ENCODE measurements around the gene KIF6.

KIF6 gene

GRCh38 chr6:39381550-39382140 lies 343.6 kb downstream of the KIF6 start:
- H2AFZ ChIP-seq (ENCODE audit: low read length), result no peak overlapping the region
- TF ChIP-seq EZH2 (optimal IDR thresholded peaks at IDR 0.05; ENCODE audit: low read depth, low read length) (no peak), EZH2phosphoT487 (IDR thresholded peaks at IDR 0.05; ENCODE audit: low read length) (no peak), CTCF (IDR thresholded peaks at IDR 0.05; ENCODE audit: low read length) (no peak)
- no peaks in the 10 kb centered on the region for H4K20me1 ChIP-seq (ENCODE audit: insufficient read depth, low read length)
- no peak for DNase-seq
- H3K36me3 ChIP-seq (replicated peaks; ENCODE audit: insufficient read depth, low read length), result no peaks in the 10 kb centered on the region
- no peaks in the 10 kb centered on the region for H3K27me3 ChIP-seq (replicated peaks; ENCODE audit: insufficient read depth, low read length)
- H3K4me3 ChIP-seq (ENCODE audit: low read length), result no peak overlapping the region
- H3K4me2 ChIP-seq (ENCODE audit: low read depth, low read length), result no peak overlapping the region
- no peak overlapping the region for H3K27ac ChIP-seq (ENCODE audit: low read length)
- no peak overlapping the region for H3K9ac ChIP-seq (ENCODE audit: low read length)
- no peaks in the 10 kb centered on the region for H3K9me3 ChIP-seq (replicated peaks; ENCODE audit: insufficient read depth, low read length)
- no peaks in the 10 kb centered on the region for H3K9me2 ChIP-seq (replicated peaks; ENCODE audit: insufficient read depth, low read length)
- H3F3A ChIP-seq (ENCODE audit: insufficient read depth, low read length), result no peaks in the 10 kb centered on the region
- no peaks in the 10 kb centered on the region for H3K4me1 ChIP-seq (ENCODE audit: low read length)
- H3K79me2 ChIP-seq (ENCODE audit: low read length), result no peaks in the 10 kb centered on the region

- Histone ChIP-seq H3K4me3 (ENCODE audit: low read length) (no peak overlapping the region), H3K79me2 (ENCODE audit: low read length) (no peaks in the 10 kb centered on the region), H3K27me3 (replicated peaks; ENCODE audit: insufficient read depth, low read length) (no peaks in the 10 kb centered on the region), H3K9me2 (replicated peaks; ENCODE audit: insufficient read depth, low read length) (no peaks in the 10 kb centered on the region), H3K27ac (ENCODE audit: low read length) (no peak overlapping the region), H3K4me1 (ENCODE audit: low read length) (no peaks in the 10 kb centered on the region), H3F3A (ENCODE audit: insufficient read depth, low read length) (no peaks in the 10 kb centered on the region), H3K4me2 (ENCODE audit: low read depth, low read length) (no peak overlapping the region), H3K36me3 (replicated peaks; ENCODE audit: insufficient read depth, low read length) (no peaks in the 10 kb centered on the region), H4K20me1 (ENCODE audit: insufficient read depth, low read length) (no peaks in the 10 kb centered on the region), H3K9me3 (replicated peaks; ENCODE audit: insufficient read depth, low read length) (no peaks in the 10 kb centered on the region), H2AFZ (ENCODE audit: low read length) (no peak overlapping the region), H3K9ac (ENCODE audit: low read length) (no peak overlapping the region)
- TF ChIP-seq EZH2 (optimal IDR thresholded peaks at IDR 0.05; ENCODE audit: low read depth, low read length), result no peak
- TF ChIP-seq CTCF (IDR thresholded peaks at IDR 0.05; ENCODE audit: low read length), result no peak
- no peak for TF ChIP-seq EZH2phosphoT487 (IDR thresholded peaks at IDR 0.05; ENCODE audit: low read length)
- no peak for DNase-seq
Observed at GRCh38 chr6:39380837-39381549, 344.2 kb downstream of the KIF6 start.

- no peaks in the 10 kb centered on the region for H3K79me2 ChIP-seq (ENCODE audit: low read length)
- TF ChIP-seq EZH2 (optimal IDR thresholded peaks at IDR 0.05; ENCODE audit: low read depth, low read length) (no peak), CTCF (IDR thresholded peaks at IDR 0.05; ENCODE audit: low read length) (no peak), EZH2phosphoT487 (IDR thresholded peaks at IDR 0.05; ENCODE audit: low read length) (no peak)
- no peaks in the 10 kb centered on the region for H4K20me1 ChIP-seq (ENCODE audit: insufficient read depth, low read length)
- H3K9ac ChIP-seq (ENCODE audit: low read length), result no peak overlapping the region
- no peak overlapping the region for H3K4me2 ChIP-seq (ENCODE audit: low read depth, low read length)
- no peaks in the 10 kb centered on the region for H3K9me3 ChIP-seq (replicated peaks; ENCODE audit: insufficient read depth, low read length)
- no peaks in the 10 kb centered on the region for H3F3A ChIP-seq (ENCODE audit: insufficient read depth, low read length)
- no peaks in the 10 kb centered on the region for H3K36me3 ChIP-seq (replicated peaks; ENCODE audit: insufficient read depth, low read length)
- no peak overlapping the region for H3K27ac ChIP-seq (ENCODE audit: low read length)
- H3K9me2 ChIP-seq (replicated peaks; ENCODE audit: insufficient read depth, low read length), result no peaks in the 10 kb centered on the region
- no peak overlapping the region for H2AFZ ChIP-seq (ENCODE audit: low read length)
- no peaks in the 10 kb centered on the region for H3K4me1 ChIP-seq (ENCODE audit: low read length)
- no peak for DNase-seq
- no peaks in the 10 kb centered on the region for H3K27me3 ChIP-seq (replicated peaks; ENCODE audit: insufficient read depth, low read length)
- no peak overlapping the region for H3K4me3 ChIP-seq (ENCODE audit: low read length)
Observed at GRCh38 chr6:39378960-39379425, 346.2 kb downstream of the KIF6 start.
